GM21723 (cell line): ENCODE measurements around the gene ADPRHL1.

Source experiments
- ATAC-seq: cut with Tn5 transposase; IDR thresholded peaks from one replicate; pipeline ENCODE4 v1.9.1; 2021; ENCODE audit warnings: mild to moderate bottlenecking, moderate library complexity; ENCODE audit not compliant: unreplicated experiment

Gene ADPRHL1

DNA sequence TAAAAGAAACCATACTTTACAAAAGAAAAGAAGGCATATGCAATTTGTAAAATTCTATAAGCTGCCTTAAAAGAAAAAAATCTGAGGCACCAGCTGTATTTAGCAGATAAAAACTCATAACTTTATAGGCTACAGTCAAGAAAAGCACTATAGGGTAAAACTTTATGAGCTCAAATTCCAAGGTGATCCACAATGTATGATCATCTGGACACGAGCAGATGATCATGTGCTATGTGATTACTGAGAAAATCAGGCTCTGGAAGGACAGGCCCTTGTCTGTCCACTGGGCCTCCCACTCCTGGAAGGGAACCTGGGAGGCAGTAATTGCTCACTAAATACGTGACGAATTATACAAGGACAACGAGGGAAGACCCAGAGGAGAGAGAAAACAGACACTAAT lies 96.7 kb downstream of the ADPRHL1 start:
- ATAC-seq, result no peak

DNA sequence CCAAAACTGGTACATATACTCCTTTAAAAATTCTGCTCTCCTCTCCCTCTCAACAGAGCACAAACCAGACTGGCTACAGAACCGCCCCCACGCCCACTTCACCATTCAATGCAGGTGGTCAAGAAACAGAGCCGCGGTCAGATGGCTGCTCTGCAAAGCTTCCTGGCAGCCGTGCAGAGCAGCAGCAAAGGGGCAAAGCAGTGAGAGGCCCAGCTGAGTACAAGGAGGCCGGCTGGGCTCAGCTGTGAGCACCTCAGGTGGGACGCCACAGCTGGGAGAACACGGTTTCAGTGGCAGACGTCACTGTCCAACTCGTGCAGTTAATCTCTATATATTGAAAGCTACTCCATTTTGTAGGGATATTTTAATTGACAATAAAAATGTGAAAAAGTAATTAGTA lies 97.7 kb downstream of the ADPRHL1 start:
- no peak for ATAC-seq

DNA sequence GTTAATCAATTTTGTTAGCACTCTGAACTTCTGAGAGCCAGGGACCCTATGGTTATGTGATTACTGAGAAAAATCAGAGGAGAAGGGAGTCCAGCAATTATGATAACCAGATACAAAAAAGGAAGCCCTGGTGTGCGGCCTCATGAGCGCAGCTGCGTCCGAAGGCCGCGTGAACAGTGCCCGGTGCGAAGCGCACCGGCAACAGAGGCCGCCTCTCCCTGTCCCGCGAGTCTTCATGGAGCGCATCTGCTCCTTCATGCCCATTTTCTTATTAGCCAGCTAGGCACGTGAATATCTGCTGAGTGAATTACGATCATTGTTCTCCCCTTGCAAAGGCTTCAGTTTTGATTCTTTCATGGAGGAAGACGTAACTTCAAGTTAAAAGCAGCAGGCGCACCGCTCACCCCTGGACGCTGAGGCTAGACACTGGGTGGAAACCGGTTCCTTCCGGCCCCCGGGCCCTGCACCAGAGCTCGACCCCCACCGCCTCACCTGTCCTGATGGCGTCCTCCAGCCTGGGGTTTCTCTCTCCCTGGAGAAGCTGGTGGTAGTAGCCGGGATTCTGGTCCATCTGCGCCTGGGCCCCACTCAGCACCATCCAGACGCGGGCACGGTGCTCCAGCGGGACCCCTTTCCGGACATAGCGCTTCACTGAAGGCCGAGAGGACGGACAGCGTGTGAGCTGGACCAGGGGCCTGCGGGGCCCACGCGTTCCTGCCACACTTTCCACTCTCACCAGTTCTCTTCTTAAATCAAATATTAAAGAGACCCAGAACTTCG lies 98.3 kb downstream of the ADPRHL1 start:
- no peak for ATAC-seq

DNA sequence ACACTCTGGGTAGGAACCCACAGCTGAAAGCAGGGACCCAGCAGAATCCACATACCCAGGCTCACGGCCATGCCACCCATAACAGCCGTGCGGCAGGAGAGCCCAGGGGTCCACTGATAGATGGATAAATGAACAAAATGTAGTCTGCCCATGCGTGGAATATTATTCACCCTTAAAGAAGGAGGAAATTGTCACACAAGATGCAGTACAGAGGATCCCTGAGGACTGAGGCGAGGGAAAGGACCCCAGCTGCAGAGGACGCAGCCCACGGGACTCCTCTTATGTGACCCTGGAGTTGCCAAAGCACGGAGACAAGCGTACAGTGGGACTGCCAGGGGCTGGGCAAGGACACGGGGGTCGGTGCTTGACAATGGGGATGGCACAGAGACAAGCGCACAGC lies 100.0 kb downstream of the ADPRHL1 start:
- ATAC-seq, result no peak

DNA sequence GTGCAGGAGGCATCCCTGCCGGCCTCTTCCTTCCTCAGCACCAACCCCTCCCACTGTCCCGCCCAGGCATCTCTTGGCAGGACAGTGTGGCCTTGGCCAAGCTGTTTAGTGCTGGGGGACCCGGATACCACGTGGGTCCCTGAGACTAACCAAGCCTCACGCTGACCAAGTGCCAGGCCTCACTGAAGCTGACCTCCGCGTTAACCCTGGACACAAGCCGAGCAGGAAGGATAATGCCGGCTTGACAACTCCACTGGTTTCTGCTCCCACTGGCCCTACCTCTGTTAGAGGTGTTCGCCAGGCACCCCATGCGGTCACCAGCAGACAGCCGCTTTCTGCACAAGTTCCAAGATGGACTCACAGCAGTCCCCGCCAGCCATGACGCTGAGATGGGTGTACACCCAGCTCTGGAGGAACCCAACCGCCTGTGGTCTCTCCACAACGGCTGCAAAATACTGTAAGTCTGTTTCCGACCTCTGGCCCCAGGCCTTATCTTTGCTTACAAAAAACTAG lies 101.7 kb downstream of the ADPRHL1 start:
- no peak for ATAC-seq

DNA sequence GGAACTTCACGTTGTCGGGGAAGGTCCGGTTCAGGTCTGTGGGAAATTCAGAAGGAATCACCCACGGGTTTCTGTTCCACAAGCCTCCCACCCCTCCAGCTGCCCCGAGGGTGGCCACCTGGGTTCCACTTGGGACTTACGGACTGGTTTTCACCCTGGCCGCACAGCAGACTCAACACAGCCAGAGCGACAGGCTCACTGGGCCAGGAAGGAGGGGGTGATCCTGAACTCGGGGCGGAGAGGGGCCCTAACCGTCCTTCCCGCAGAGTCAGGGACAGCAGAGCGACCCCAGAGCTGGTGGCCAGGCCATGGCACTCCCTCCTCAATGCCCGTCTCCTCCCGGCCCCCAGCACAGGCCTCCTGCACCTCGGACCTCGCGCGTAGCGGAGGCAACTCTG lies 102.4 kb downstream of the ADPRHL1 start:
- ATAC-seq, result no peak

DNA sequence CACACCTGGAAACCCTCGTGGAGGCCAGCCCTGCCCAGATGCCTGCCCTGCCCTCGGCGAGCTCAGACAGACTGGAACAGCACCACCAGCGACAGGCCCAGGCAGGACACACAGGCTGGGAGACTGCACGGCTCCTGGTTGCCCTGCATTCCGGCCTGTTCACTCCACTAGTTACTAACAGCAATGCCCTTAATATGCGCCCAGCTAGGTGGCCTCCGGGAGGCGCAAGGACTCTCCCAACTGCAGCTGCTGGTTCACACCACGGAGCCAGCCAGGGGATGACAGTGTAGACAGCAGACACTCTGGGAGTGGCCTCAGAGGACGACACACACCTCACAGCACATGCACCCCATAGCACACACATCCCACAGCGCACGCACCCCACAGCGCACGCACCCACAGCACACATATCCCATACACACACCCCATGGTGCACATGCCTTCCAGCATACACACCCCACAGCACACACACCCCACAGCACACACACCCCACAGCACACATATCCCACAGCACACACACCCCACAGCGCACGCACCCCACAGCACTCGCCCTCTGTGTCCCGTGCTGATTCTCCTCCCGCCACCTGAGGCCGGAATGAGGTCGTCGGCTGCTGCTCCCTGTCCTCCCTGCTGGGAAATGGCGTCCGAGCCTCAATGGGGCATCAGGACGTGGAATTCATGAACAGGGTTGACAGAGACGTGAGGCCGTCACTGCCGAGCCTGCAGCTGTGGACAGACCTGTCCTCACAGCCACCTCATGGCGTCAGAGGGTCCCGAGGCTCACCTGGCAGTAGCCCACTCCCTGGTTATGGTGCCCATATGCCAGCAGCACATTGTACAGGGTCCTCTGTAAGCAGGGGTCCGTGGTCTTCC lies 103.0 kb downstream of the ADPRHL1 start:
- ATAC-seq, result no peak
